ENCODE data around the gene STRN. TPM values are rescaled to one million over a fixed set of nuclear protein-coding genes. Genes with fewer than 3 reads are reported as not detected.

STRN gene
- total and polyA plus RNA-seq, 2 of the 13 experiments (the other 11 are each of a cell fraction or from before 2014, with no cell fraction given), result 10.4 to 19.3 TPM

GRCh38 chr2:36797324-36798070, 168.8 kb downstream of the STRN start:
- no peaks in the 10 kb centered on the region for H3K79me2 ChIP-seq (ENCODE audit: insufficient read depth, low read length)
- BruUV-seq (replicated peaks), result no TSS peak
- H3K4me2 ChIP-seq (ENCODE audit: low read depth, low read length), result no peak overlapping the region
- no peak overlapping the region for H3K9ac ChIP-seq (ENCODE audit: insufficient read depth, low read depth, low read length)
- ATAC-seq, result no peak
- intact Hi-C loops (cut with micrococcal nuclease; ENCODE audit: unreplicated experiment) (no loop called here), in situ Hi-C loops (cut with HindIII; ENCODE audit: extremely low pct_ligation_motif_present, low pct_unique_long_range_greater_than_20kb) (loop anchor here (25.0 kb wide), 1 partner anchor 1090 kb away; no protein-coding TSS in a partner anchor)
- H3K4me3 ChIP-seq (replicated peaks in 1 of 3; ENCODE audit: insufficient read depth in 1 of 3, low read depth in 2 of 3, low read length in 3 of 3), result no peak overlapping the region
- 6% methylated on average over 6 of the region's 6 CpGs for WGBS (ENCODE audit: low lambda C conversion rate)
- CTCF ChIA-PET (ENCODE audit: low intra/inter-chr PET ratio, low total read pairs), result no interaction called here
- DNase-seq (ENCODE audit: low spot score), result no peak
- H2AFZ ChIP-seq (ENCODE audit: low read length), result no peak overlapping the region
- H3K9me3 ChIP-seq (ENCODE audit: low read length), result no peaks in the 10 kb centered on the region
- H4K20me1 ChIP-seq (ENCODE audit: insufficient read depth, low read length), result no peaks in the 10 kb centered on the region
- H3K36me3 ChIP-seq (replicated peaks in 1 of 2; ENCODE audit: control insufficient read depth in 1 of 2, insufficient read depth in 2 of 2, low read length in 2 of 2), result no peaks in the 10 kb centered on the region
- no peak for FAIRE-seq
- POLR2A ChIA-PET, result no interaction called here
- no peak overlapping the region for H3K27ac ChIP-seq (ENCODE audit: extremely low read length, insufficient read depth, low read length)
- H3K27me3 ChIP-seq (ENCODE audit: control insufficient read depth in 1 of 2, insufficient read depth in 2 of 2, low read length in 2 of 2), result peaks cover 2 to 14% of the 10 kb centered on the region in 2 experiments; a peak in 4 of 5 replicates
- peaks cover 6% of the 10 kb centered on the region; the same call in 1 of the 2 replicates for H3K4me1 ChIP-seq (ENCODE audit: insufficient read depth, low read length)
- no peak for TF ChIP-seq ZNF558 (CRISPR knock-in tag; IDR thresholded peaks at IDR 0.05; ENCODE audit: borderline replicate concordance)
- no peak for TF ChIP-seq PBX3 (CRISPR knock-in tag; IDR thresholded peaks at IDR 0.05; ENCODE audit: borderline replicate concordance)
- TF ChIP-seq SALL1 (CRISPR knock-in tag; IDR thresholded peaks at IDR 0.05), result no peak
- no peak for TF ChIP-seq FOXJ3 (CRISPR knock-in tag; IDR thresholded peaks at IDR 0.05; ENCODE audit: borderline replicate concordance)
- no peak for TF ChIP-seq NR2F2 (IDR thresholded peaks at IDR 0.05; ENCODE audit: borderline replicate concordance, low read depth)
- TF ChIP-seq GLI4 (CRISPR knock-in tag; IDR thresholded peaks at IDR 0.05; ENCODE audit: borderline replicate concordance), result no peak
- TF ChIP-seq, protein P1, sequence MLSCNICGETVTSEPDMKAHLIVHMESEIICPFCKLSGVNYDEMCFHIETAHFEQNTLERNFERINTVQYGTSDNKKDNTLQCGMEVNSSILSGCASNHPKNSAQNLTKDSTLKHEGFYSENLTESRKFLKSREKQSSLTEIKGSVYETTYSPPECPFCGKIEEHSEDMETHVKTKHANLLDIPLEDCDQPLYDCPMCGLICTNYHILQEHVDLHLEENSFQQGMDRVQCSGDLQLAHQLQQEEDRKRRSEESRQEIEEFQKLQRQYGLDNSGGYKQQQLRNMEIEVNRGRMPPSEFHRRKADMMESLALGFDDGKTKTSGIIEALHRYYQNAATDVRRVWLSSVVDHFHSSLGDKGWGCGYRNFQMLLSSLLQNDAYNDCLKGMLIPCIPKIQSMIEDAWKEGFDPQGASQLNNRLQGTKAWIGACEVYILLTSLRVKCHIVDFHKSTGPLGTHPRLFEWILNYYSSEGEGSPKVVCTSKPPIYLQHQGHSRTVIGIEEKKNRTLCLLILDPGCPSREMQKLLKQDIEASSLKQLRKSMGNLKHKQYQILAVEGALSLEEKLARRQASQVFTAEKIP (CRISPR knock-in tag; IDR thresholded peaks at IDR 0.05; ENCODE audit: borderline replicate concordance), result no peak
- TF ChIP-seq ZNF788 (CRISPR knock-in tag; IDR thresholded peaks at IDR 0.05; ENCODE audit: borderline replicate concordance), result no peak
- no peak for TF ChIP-seq ZC3H4 (CRISPR knock-in tag; IDR thresholded peaks at IDR 0.05; ENCODE audit: borderline replicate concordance)
- no peak for TF ChIP-seq ATAD3A (CRISPR knock-in tag; IDR thresholded peaks at IDR 0.05)
- no peak for TF ChIP-seq ATF1 (CRISPR knock-in tag; IDR thresholded peaks at IDR 0.05)
- TF ChIP-seq U2AF2 (IDR thresholded peaks at IDR 0.05; ENCODE audit: low read depth, low read length), result no peak
- TF ChIP-seq YEATS2 (CRISPR knock-in tag; IDR thresholded peaks at IDR 0.05; ENCODE audit: borderline replicate concordance), result no peak
- no peak for TF ChIP-seq ZBTB2 (CRISPR knock-in tag; IDR thresholded peaks at IDR 0.05; ENCODE audit: low read depth)
- TF ChIP-seq POGZ (CRISPR knock-in tag; IDR thresholded peaks at IDR 0.05), result no peak
